DOHH2 (cell line): Measurements from ENCODE around the gene MEGF8.

Source experiments
- H3F3A ChIP-seq: fragments of 200-600 bp; sonication (generic), shearing (Covaris generic); 2 replicates; pipeline ENCODE4 v1.6.0; 2016; ENCODE audit warnings: antibody characterized with exemption, mild to moderate bottlenecking; ENCODE audit not compliant: control insufficient read depth, insufficient read depth
- H3K27ac ChIP-seq: fragments of 200-600 bp; sonication (generic); 2 replicates; pipeline ENCODE4 v1.5.1; 2014; ENCODE audit warnings: low read depth, mild to moderate bottlenecking, low read length, moderate library complexity
- H3K27me3 ChIP-seq: fragments of 200-600 bp; sonication (generic); 2 replicates; pipeline ENCODE4 v1.6.1; 2014; ENCODE audit warnings: mild to moderate bottlenecking, low read length, mixed read lengths; ENCODE audit not compliant: control insufficient read depth
- H3K36me3 ChIP-seq: fragments of 200-600 bp; sonication (generic); 2 replicates; pipeline ENCODE4 v1.6.1; 2014; ENCODE audit warnings: mild to moderate bottlenecking, low read length, moderate library complexity, mixed read lengths; ENCODE audit not compliant: control insufficient read depth
- H3K4me1 ChIP-seq: fragments of 200-600 bp; sonication (generic); 2 replicates; pipeline ENCODE4 v1.6.1; 2014; ENCODE audit warnings: mild to moderate bottlenecking, low read length, mixed read lengths; ENCODE audit not compliant: control insufficient read depth
- H3K4me2 ChIP-seq: fragments of 200-600 bp; sonication (generic); 2 replicates; pipeline ENCODE4 v1.6.0; 2014; ENCODE audit warnings: mild to moderate bottlenecking, low read length, moderate library complexity
- H3K4me3 ChIP-seq: fragments of 200-600 bp; sonication (generic); 2 replicates; pipeline ENCODE4 v1.5.1; 2014; ENCODE audit warnings: mild to moderate bottlenecking, low read length, mixed read lengths
- H3K79me2 ChIP-seq: fragments of 200-600 bp; sonication (generic); 2 replicates; pipeline ENCODE4 v1.6.1; 2014; ENCODE audit warnings: mild to moderate bottlenecking, low read length, mixed read lengths; ENCODE audit not compliant: control insufficient read depth
- H3K9me2 ChIP-seq: fragments of 200-600 bp; sonication (generic); replicated peaks from 2 replicates; pipeline ENCODE4 v1.6.1; 2014; ENCODE audit warnings: mild to moderate bottlenecking, low read length, mixed read lengths; ENCODE audit not compliant: control insufficient read depth
- H3K9me3 ChIP-seq: fragments of 200-600 bp; sonication (generic); 2 replicates; pipeline ENCODE4 v1.6.1; 2014; ENCODE audit warnings: antibody characterized with exemption, low read length, mixed read lengths; ENCODE audit not compliant: control insufficient read depth, insufficient read depth
- H4K20me1 ChIP-seq: fragments of 200-600 bp; sonication (generic); 2 replicates; pipeline ENCODE4 v1.6.0; 2014; ENCODE audit warnings: low read depth, mild to moderate bottlenecking, antibody characterized with exemption, low read length, moderate library complexity; ENCODE audit not compliant: control insufficient read depth, insufficient read depth
- CTCF ChIP-seq: fragments of 200-600 bp; sonication (generic); IDR thresholded peaks from one replicate; pipeline ENCODE4 v1.5.1; 2014; ENCODE audit warnings: antibody characterized with exemption, mild to moderate bottlenecking, low read depth, low read length; ENCODE audit not compliant: poor library complexity, severe bottlenecking
- EZH2phosphoT487 ChIP-seq: fragments of 200-600 bp; sonication (generic); IDR thresholded peaks from 2 replicates; pipeline ENCODE4 v1.6.1; 2017; ENCODE audit warnings: borderline replicate concordance, mild to moderate bottlenecking, antibody characterized with exemption, low read length, moderate library complexity, mixed read lengths

Gene MEGF8

DNA sequence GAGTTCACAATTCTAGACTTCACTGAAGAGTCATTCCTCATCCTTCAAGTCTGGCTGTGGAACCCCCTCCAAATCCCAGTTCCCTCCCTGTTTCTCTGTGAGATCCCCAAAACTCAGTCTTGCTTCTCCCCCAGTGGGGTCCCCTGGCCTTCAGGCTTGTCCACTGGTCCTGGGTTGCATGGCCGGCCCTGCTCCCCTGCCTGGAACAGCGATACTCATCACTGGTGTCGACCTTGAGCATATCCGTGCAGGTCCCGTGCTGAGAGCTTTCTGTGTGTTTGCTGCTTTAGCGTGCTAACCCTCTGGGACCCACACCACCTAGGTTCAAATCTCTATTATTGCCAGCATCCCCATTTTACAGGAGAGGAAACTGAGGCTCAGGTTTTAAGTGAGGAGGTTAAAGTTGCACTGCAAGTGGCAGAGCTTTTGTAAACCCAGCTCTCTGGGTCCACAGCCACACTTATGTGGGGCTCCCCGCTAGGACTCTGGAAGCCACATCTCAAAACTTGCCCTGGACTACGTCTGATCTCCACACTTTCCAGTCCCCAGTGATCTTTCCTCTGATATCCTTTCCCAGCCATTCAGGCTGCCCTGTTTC is 86.2 kb downstream of the MEGF8 start:
- no peaks in the 10 kb centered on the region for H3F3A ChIP-seq
- H3K4me1 ChIP-seq, result no peaks in the 10 kb centered on the region
- H3K79me2 ChIP-seq, result no peaks in the 10 kb centered on the region; the same call in 1 of the 2 replicates
- no peaks in the 10 kb centered on the region for H4K20me1 ChIP-seq
- no peak overlapping the region for H3K4me3 ChIP-seq
- H3K9me2 ChIP-seq, result no peaks in the 10 kb centered on the region
- no peaks in the 10 kb centered on the region for H3K9me3 ChIP-seq
- no peak for TF ChIP-seq EZH2phosphoT487
- TF ChIP-seq CTCF, result no peak
- H3K27ac ChIP-seq, result no peak overlapping the region
- H3K27me3 ChIP-seq, result no peaks in the 10 kb centered on the region
- peaks cover 39% of the 10 kb centered on the region for H3K36me3 ChIP-seq
- H3K4me2 ChIP-seq, result no peak overlapping the region

- Histone ChIP-seq H3K4me1 (no peaks in the 10 kb centered on the region), H3K27me3 (no peaks in the 10 kb centered on the region), H3K9me3 (no peaks in the 10 kb centered on the region), H3K27ac (no peak overlapping the region), H3K79me2 (peaks cover under 1% of the 10 kb centered on the region), H3F3A (no peaks in the 10 kb centered on the region), H3K4me2 (no peak overlapping the region), H4K20me1 (no peaks in the 10 kb centered on the region), H3K4me3 (no peak overlapping the region), H3K9me2 (no peaks in the 10 kb centered on the region), H3K36me3 (peaks cover 34% of the 10 kb centered on the region)
- TF ChIP-seq CTCF (no peak), EZH2phosphoT487 (no peak)
Observed at GRCh38 chr19:42412227-42412626, 86.8 kb downstream of the MEGF8 start.

GRCh38 chr19:42412661-42413076 is 87.2 kb downstream of the MEGF8 start:
- H3K4me2 ChIP-seq, result no peak overlapping the region
- no peak overlapping the region for H3K4me3 ChIP-seq
- no peaks in the 10 kb centered on the region for H3K4me1 ChIP-seq
- H4K20me1 ChIP-seq, result no peaks in the 10 kb centered on the region
- no peaks in the 10 kb centered on the region for H3F3A ChIP-seq
- peaks cover 3% of the 10 kb centered on the region for H3K79me2 ChIP-seq
- no peaks in the 10 kb centered on the region for H3K27me3 ChIP-seq
- TF ChIP-seq CTCF, result no peak
- no peak for TF ChIP-seq EZH2phosphoT487
- no peak overlapping the region for H3K27ac ChIP-seq
- H3K9me2 ChIP-seq, result no peaks in the 10 kb centered on the region
- H3K36me3 ChIP-seq, result peaks cover 32% of the 10 kb centered on the region
- no peaks in the 10 kb centered on the region for H3K9me3 ChIP-seq
